Measurements from ENCODE around the gene PPP1R12C.
"Not testable (repeated sequence)": the region's sequence is repeated elsewhere in the genome, so short reads cannot be mapped to it uniquely, and the experiment has no call there.

Gene PPP1R12C

DNA sequence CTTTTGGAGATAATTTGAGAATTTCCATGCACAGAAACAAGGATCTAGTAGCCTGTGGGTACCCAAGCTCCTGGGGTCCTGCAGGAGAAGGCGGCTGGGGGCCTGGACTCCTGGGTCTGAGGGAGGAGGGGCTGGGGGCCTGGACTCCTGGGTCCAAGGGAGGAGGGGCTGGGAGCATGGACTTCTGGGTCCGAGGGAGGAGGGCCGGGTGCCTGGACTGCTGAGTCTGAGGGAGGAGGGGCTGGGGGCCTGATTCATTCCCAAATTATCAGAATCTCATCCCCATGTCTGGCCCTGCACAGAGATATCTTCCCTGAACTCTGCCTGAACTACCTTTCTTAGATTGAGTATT lies 54.0 kb downstream of the PPP1R12C start:
- Histone ChIP-seq H3K9me3 (ENCODE audit: insufficient read depth, low read length) (no peaks in the 10 kb centered on the region), H3K9ac (ENCODE audit: insufficient read length, low read depth) (no peak overlapping the region), H3K36me3 (ENCODE audit: insufficient read depth, insufficient read length, low read length) (peaks cover 5% of the 10 kb centered on the region), H3K4me1 (ENCODE audit: insufficient read depth, insufficient read length) (peaks cover 4% of the 10 kb centered on the region), H3K27me3 (ENCODE audit: insufficient read depth, insufficient read length) (peaks cover 52% of the 10 kb centered on the region), H3K4me3 (ENCODE audit: insufficient read length, low read depth) (no peak overlapping the region)
- no peak for DNase-seq (ENCODE audit: low read depth, low spot score)
- no peak for TF ChIP-seq SUZ12 (IDR thresholded peaks at IDR 0.05; ENCODE audit: extremely low read depth, insufficient read depth, insufficient read length)
- TF ChIP-seq YY1 (IDR thresholded peaks at IDR 0.05; ENCODE audit: insufficient read depth, insufficient read length): no peak
- no peak for TF ChIP-seq ZNF274 (IDR thresholded peaks at IDR 0.05; ENCODE audit: low read depth, low read length)

DNA sequence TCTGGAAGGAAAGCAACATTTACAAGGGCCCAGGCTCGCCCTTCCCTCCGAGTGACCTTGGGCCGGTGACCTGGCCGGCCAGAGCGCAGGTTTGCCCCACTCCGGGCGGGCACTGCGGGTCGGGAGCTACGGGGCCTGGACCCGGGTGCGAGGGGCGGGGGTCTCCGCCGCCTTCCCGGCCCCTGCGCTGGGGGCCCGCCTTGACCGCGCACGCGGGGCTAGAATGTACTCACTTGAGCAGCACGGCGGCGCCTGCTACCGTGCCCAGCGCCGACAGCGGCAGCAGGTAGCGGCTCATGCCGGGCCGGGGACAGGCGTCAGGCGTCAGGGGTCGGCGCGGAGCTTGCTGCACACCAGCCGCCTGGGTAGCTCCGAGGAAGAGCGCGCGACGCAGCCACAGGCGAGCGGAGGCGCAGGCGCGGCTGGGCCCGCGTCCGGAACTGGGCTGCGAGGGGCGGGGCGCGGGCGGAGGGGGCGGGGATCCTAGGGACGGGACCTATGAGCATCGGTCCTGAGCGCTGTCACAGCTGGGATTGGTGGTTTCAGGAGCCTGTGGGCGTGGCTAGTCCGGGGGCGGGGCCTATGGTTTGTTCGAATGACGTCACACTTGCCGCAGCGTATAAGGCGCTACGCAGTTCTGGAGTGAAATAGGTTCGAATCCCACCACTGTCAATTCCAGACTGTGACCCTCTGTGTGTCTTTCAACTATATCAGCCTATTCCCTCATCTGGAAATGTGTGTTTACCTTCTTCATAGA lies 54.5 kb downstream of the PPP1R12C start, which contains the start of gene RDH13:
Gene RDH13, minus strand, starts transcription at position 414 of the 757 bp plus-strand sequence. Its CDS starts 116 bp downstream, at position 298.
- TF ChIP-seq ZNF274 (IDR thresholded peaks at IDR 0.05; ENCODE audit: low read depth, low read length) (no peak), SUZ12 (IDR thresholded peaks at IDR 0.05; ENCODE audit: extremely low read depth, insufficient read depth, insufficient read length) (no peak), YY1 (IDR thresholded peaks at IDR 0.05; ENCODE audit: insufficient read depth, insufficient read length) (no peak)

GRCh38 chr19:55060287-55060686 lies 57.1 kb downstream of the PPP1R12C start:
- H3K4me1 ChIP-seq (ENCODE audit: insufficient read depth, insufficient read length); H3K9ac ChIP-seq (ENCODE audit: insufficient read length, low read depth); H3K4me3 ChIP-seq (ENCODE audit: insufficient read length, low read depth); DNase-seq (ENCODE audit: low read depth, low spot score); H3K9me3 ChIP-seq (ENCODE audit: insufficient read depth, low read length): not testable (repeated sequence)
- Histone ChIP-seq H3K27me3 (ENCODE audit: insufficient read depth, insufficient read length) (peaks cover 21% of the 10 kb centered on the region), H3K36me3 (ENCODE audit: insufficient read depth, insufficient read length, low read length) (peaks cover 23% of the 10 kb centered on the region)

More for the DNA sequence above, 54.5 kb downstream of the PPP1R12C start, which contains the start of gene RDH13:
- Histone ChIP-seq H3K4me3 (ENCODE audit: insufficient read length, low read depth) (peak within 1 kb of the TSS; percentile 56), H3K4me1 (ENCODE audit: insufficient read depth, insufficient read length) (peaks cover 4% of the 10 kb centered on the region), H3K9me3 (ENCODE audit: insufficient read depth, low read length) (no peaks in the 10 kb centered on the region), H3K27me3 (ENCODE audit: insufficient read depth, insufficient read length) (peaks cover 47% of the 10 kb centered on the region), H3K9ac (ENCODE audit: insufficient read length, low read depth) (peak within 1 kb of the TSS; percentile 72), H3K36me3 (ENCODE audit: insufficient read depth, insufficient read length, low read length) (peaks cover 6% of the 10 kb centered on the region)
- peak; percentile 87 for DNase-seq (ENCODE audit: low read depth, low spot score)

- H3K4me1 ChIP-seq (ENCODE audit: insufficient read depth, insufficient read length): peaks cover 4% of the 10 kb centered on the region
- DNase-seq (ENCODE audit: low read depth, low spot score): no peak
- TF ChIP-seq SUZ12 (IDR thresholded peaks at IDR 0.05; ENCODE audit: extremely low read depth, insufficient read depth, insufficient read length) (no peak), YY1 (IDR thresholded peaks at IDR 0.05; ENCODE audit: insufficient read depth, insufficient read length) (no peak), ZNF274 (IDR thresholded peaks at IDR 0.05; ENCODE audit: low read depth, low read length) (no peak)
- H3K27me3 ChIP-seq (ENCODE audit: insufficient read depth, insufficient read length): peaks cover 9% of the 10 kb centered on the region
- no peak overlapping the region for H3K9ac ChIP-seq (ENCODE audit: insufficient read length, low read depth)
- H3K36me3 ChIP-seq (ENCODE audit: insufficient read depth, insufficient read length, low read length): peaks cover 27% of the 10 kb centered on the region
- no peaks in the 10 kb centered on the region for H3K9me3 ChIP-seq (ENCODE audit: insufficient read depth, low read length)
- no peak overlapping the region for H3K4me3 ChIP-seq (ENCODE audit: insufficient read length, low read depth)
Observed at GRCh38 chr19:55058781-55059610, 58.4 kb downstream of the PPP1R12C start.

GRCh38 chr19:55056827-55057226 lies 60.6 kb downstream of the PPP1R12C start:
- DNase-seq (ENCODE audit: low read depth, low spot score): no peak
- Histone ChIP-seq H3K36me3 (ENCODE audit: insufficient read depth, insufficient read length, low read length) (peaks cover 35% of the 10 kb centered on the region), H3K27me3 (ENCODE audit: insufficient read depth, insufficient read length) (no peaks in the 10 kb centered on the region), H3K4me3 (ENCODE audit: insufficient read length, low read depth) (no peak overlapping the region), H3K4me1 (ENCODE audit: insufficient read depth, insufficient read length) (no peaks in the 10 kb centered on the region), H3K9ac (ENCODE audit: insufficient read length, low read depth) (no peak overlapping the region), H3K9me3 (ENCODE audit: insufficient read depth, low read length) (no peaks in the 10 kb centered on the region)
- TF ChIP-seq YY1 (IDR thresholded peaks at IDR 0.05; ENCODE audit: insufficient read depth, insufficient read length) (no peak), ZNF274 (IDR thresholded peaks at IDR 0.05; ENCODE audit: low read depth, low read length) (no peak), SUZ12 (IDR thresholded peaks at IDR 0.05; ENCODE audit: extremely low read depth, insufficient read depth, insufficient read length) (no peak)

DNA sequence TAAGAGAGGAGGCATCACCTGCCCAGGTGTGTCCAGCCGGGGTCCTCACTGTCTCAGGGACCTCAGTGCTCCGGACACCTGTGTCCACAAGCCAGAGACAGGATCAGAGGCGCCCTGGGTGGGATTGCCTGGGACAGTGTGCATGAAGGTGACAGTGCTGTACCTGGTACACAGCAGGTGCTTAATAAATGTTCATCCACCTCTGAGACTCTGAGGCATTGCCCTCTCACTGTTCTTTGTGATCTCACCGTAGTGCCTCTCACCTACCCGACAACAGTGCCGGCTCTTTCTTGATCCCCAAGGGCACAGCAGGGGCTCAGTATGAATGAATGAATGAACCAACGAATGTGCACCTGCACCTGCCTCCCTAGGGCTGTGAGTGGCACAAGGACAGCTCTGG lies 63.7 kb downstream of the PPP1R12C start:
- Histone ChIP-seq H3K9me3 (ENCODE audit: insufficient read depth, low read length) (no peaks in the 10 kb centered on the region), H3K9ac (ENCODE audit: insufficient read length, low read depth) (no peak overlapping the region), H3K36me3 (ENCODE audit: insufficient read depth, insufficient read length, low read length) (peaks cover 47% of the 10 kb centered on the region), H3K4me1 (ENCODE audit: insufficient read depth, insufficient read length) (no peaks in the 10 kb centered on the region), H3K4me3 (ENCODE audit: insufficient read length, low read depth) (no peak overlapping the region), H3K27me3 (ENCODE audit: insufficient read depth, insufficient read length) (no peaks in the 10 kb centered on the region)
- TF ChIP-seq ZNF274 (IDR thresholded peaks at IDR 0.05; ENCODE audit: low read depth, low read length): no peak
- TF ChIP-seq SUZ12 (IDR thresholded peaks at IDR 0.05; ENCODE audit: extremely low read depth, insufficient read depth, insufficient read length): no peak
- TF ChIP-seq YY1 (IDR thresholded peaks at IDR 0.05; ENCODE audit: insufficient read depth, insufficient read length): no peak
- DNase-seq (ENCODE audit: low read depth, low spot score): no peak
